Suprapubic skin (tissue), 4 donors: ENCODE results near the gene USP35. TPM values are rescaled to one million over a fixed set of nuclear protein-coding genes. Genes with fewer than 3 reads are reported as not detected.
"Not testable (repeated sequence)": the region's sequence is repeated elsewhere in the genome, so short reads cannot be mapped to it uniquely, and the experiment has no call there.

Experiments used
- DNase-seq, 2 donors: peaks; one replicate each; pipeline ENCODE4 v3.0.0-alpha.2; 2019; ENCODE audit warnings: low spot score in 2 of 2
- H3K27ac ChIP-seq: fragments of 200-600 bp; sonication (generic); one replicate; pipeline ENCODE4 v1.5.1; 2019
- H3K27me3 ChIP-seq: fragments of 200-600 bp; sonication (generic); one replicate; pipeline ENCODE4 v1.5.1; 2019
- H3K36me3 ChIP-seq: fragments of 200-600 bp; sonication (generic); one replicate; pipeline ENCODE4 v1.5.1; 2019
- H3K4me1 ChIP-seq: fragments of 200-600 bp; sonication (generic); one replicate; pipeline ENCODE4 v1.5.1; 2019
- H3K4me3 ChIP-seq: fragments of 200-600 bp; sonication (generic); one replicate; pipeline ENCODE4 v1.5.1; 2019; ENCODE audit warnings: mild to moderate bottlenecking
- H3K9me3 ChIP-seq: fragments of 200-600 bp; sonication (generic); one replicate; pipeline ENCODE4 v1.5.1; 2019
- CTCF ChIP-seq, 2 donors: fragments of 200-600 bp in 1 of 2; fragments of 450-650 bp in 1 of 2; sonication (generic) in 1 of 2; IDR thresholded peaks; one replicate each; pipeline ENCODE4 v1.5.1; 2016 to 2019; ENCODE audit warnings: antibody characterized with exemption in 2 of 2, mild to moderate bottlenecking in 1 of 2, moderate library complexity in 1 of 2
- EP300 ChIP-seq: sonication (generic); formaldehyde crosslinking; IDR thresholded peaks from one replicate; pipeline ENCODE4 v1.6.1; 2017; ENCODE audit warnings: antibody characterized with exemption
- POLR2A ChIP-seq, 2 donors: fragments of 450-650 bp; IDR thresholded peaks; one replicate each; pipeline ENCODE4 v1.6.1; 2017; ENCODE audit warnings: antibody characterized with exemption in 2 of 2, mild to moderate bottlenecking in 2 of 2, moderate library complexity in 2 of 2
- POLR2AphosphoS5 ChIP-seq, 3 donors: sonication (generic); formaldehyde crosslinking; IDR thresholded peaks; one replicate each; pipeline ENCODE4 v1.6.1; 2017; ENCODE audit warnings: antibody characterized with exemption in 3 of 3
- WGBS: methylation state at CpG from one replicate; pipeline ENCODE4 v1.1.5; 2018; 5-methylcytosine and 5-hydroxymethylcytosine counted together
- total RNA-seq, 4 donors: library from RNA; depleted of rRNA; stranded (reverse); fragments of >200 nt; gene quantifications; one replicate each; pipeline ENCODE4 v1.1.0, GENCODE V29; 2016

Gene USP35
- total RNA-seq, 4 donors from 2014 or later = 2.3 to 9.6 (median 5.6) TPM

GRCh38 chr11:78170874-78171549 lies 17.7 kb upstream of the USP35 start:
- H3K27me3 ChIP-seq = no peaks in the 10 kb centered on the region
- TF ChIP-seq POLR2A (IDR thresholded peaks at IDR 0.05) (no peak), EP300 (no peak), CTCF (IDR thresholded peaks at IDR 0.05) (no peak)
- no peak overlapping the region for H3K4me3 ChIP-seq
- H3K4me1 ChIP-seq = peaks cover 19% of the 10 kb centered on the region
- peaks cover 24% of the 10 kb centered on the region for H3K36me3 ChIP-seq
- WGBS = 87% methylated on average over 7 of the region's 7 CpGs
- H3K27ac ChIP-seq = no peak overlapping the region
- no peak for DNase-seq
- H3K9me3 ChIP-seq = no peaks in the 10 kb centered on the region

DNA sequence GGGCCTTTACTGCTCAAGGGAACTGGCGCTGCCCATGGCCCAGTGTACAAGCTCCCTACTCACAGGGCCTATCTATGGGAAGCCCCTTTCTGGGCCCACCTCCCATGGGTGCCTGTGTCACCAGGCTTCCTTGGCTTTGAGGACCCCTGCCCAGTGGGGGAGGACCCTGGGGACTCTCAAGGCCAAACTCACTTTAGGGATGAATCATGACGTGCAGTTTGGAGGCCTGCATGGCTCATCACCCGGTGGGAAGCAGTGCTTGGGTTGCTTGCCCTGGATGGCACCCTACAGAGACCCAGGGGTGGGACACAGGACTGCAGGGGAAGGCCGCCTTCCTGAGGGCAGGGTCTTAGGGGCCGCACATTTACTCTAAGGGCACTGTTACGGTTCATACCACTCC lies 16.8 kb upstream of the USP35 start:
- DNase-seq = no peak
- 86% methylated on average over 6 of the region's 6 CpGs for WGBS
- Histone ChIP-seq H3K27ac (no peak overlapping the region), H3K4me3 (no peak overlapping the region), H3K27me3 (no peaks in the 10 kb centered on the region), H3K4me1 (peaks cover 19% of the 10 kb centered on the region), H3K36me3 (peaks cover 24% of the 10 kb centered on the region), H3K9me3 (no peaks in the 10 kb centered on the region)
- TF ChIP-seq POLR2AphosphoS5 (IDR thresholded peaks at IDR 0.05) (no peak), CTCF (IDR thresholded peaks at IDR 0.05) (no peak), POLR2A (IDR thresholded peaks at IDR 0.05) (no peak), EP300 (no peak)

GRCh38 chr11:78175862-78176261 lies 12.9 kb upstream of the USP35 start:
- peaks cover 24% of the 10 kb centered on the region for H3K36me3 ChIP-seq
- H3K9me3 ChIP-seq, H3K27ac ChIP-seq, H3K27me3 ChIP-seq, DNase-seq, H3K4me3 ChIP-seq, H3K4me1 ChIP-seq: not testable (repeated sequence)
- WGBS = 98% methylated on average over 3 of the region's 3 CpGs

DNA sequence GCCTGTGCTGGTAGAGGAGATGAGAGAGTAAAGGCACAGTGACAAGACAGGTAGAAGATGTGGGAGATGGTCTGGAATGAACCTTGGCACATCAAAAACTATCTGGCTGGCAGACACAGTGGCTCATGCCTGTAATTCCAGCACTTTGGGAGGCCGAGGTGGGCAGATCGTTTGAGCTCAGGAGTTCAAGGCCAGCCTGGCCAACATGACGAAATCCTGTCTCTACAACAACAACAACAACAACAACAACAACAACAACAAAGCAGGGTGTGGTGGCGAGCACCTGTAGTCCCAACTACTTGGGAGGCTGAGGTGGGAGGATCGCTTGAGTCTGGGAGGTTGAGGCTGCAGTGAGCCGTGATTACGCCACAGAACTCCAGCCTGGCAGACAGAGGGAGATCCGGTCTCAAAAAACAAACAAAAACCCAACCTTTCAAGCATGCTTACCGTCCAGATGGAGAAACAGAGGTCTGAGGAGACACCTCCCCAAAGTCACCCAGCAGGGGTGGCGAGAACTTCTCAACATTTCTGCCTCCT lies 12.0 kb upstream of the USP35 start:
- peaks cover 24% of the 10 kb centered on the region for H3K36me3 ChIP-seq
- H3K27ac ChIP-seq = no peak overlapping the region
- DNase-seq = no peak
- H3K27me3 ChIP-seq = no peaks in the 10 kb centered on the region
- TF ChIP-seq CTCF (IDR thresholded peaks at IDR 0.05) = no peak
- TF ChIP-seq EP300 = no peak
- no peak for TF ChIP-seq POLR2A (IDR thresholded peaks at IDR 0.05)
- no peak for TF ChIP-seq POLR2AphosphoS5 (IDR thresholded peaks at IDR 0.05)
- no peak overlapping the region for H3K4me3 ChIP-seq
- H3K4me1 ChIP-seq = no peaks in the 10 kb centered on the region
- no peaks in the 10 kb centered on the region for H3K9me3 ChIP-seq
- whole genome bisulfite sequencing = 93% methylated on average over 10 of the region's 10 CpGs

- H3K27ac ChIP-seq = no peak overlapping the region
- H3K9me3 ChIP-seq = no peaks in the 10 kb centered on the region
- H3K27me3 ChIP-seq = no peaks in the 10 kb centered on the region
- peaks cover 18% of the 10 kb centered on the region for H3K36me3 ChIP-seq
- H3K4me3 ChIP-seq = no peak overlapping the region
- DNase-seq = no peak
- TF ChIP-seq POLR2AphosphoS5 (IDR thresholded peaks at IDR 0.05) (no peak), POLR2A (IDR thresholded peaks at IDR 0.05) (no peak), CTCF (IDR thresholded peaks at IDR 0.05) (no peak), EP300 (no peak)
- WGBS = 94% methylated on average over 7 of the region's 7 CpGs
- H3K4me1 ChIP-seq = no peaks in the 10 kb centered on the region
Observed at GRCh38 chr11:78177216-78177615, 11.5 kb upstream of the USP35 start.
